A549 (cell line): ENCODE data around the gene DCTD. TPM values are rescaled to one million over a fixed set of nuclear protein-coding genes. Genes with fewer than 3 reads are reported as not detected.

ENCODE experiments used
- ATAC-seq, 2 experiments: fragments of 200-7000 bp in 1 of 2; fragments of >200 bp in 1 of 2; cut with Nextera tagmentation in 1 of 2; cut with Tn5 transposase in 1 of 2; 3 replicates each; pipeline versions ENCODE4 v1.8.0 to v1.9.1; 2018 to 2020; ENCODE audit warnings: mild to moderate bottlenecking in 1 of 2, moderate library complexity in 1 of 2
- CTCF ChIA-PET: fragments of 300-600 bp; sonication (Branson Sonifier 250); formaldehyde crosslinking; extraction: SDS; loops from one replicate; lab custom pipeline; 2021; ENCODE audit warnings: antibody characterized with exemption, inconsistent platforms; lab: Yijun Ruan, JAX
- POLR2A ChIA-PET: fragments of 350-600 bp; formaldehyde crosslinking; extraction: SDS; loops from one replicate; lab custom pipeline; 2021; ENCODE audit warnings: antibody characterized with exemption, inconsistent platforms; lab: Yijun Ruan, JAX
- DNase-seq, 2 experiments: peaks; one replicate each; pipeline versions ENCODE4 v3.0.0 to v3.0.0-alpha.2; 2011 to 2016; ENCODE audit warnings: low read depth in 1 of 2, low spot score in 1 of 2
- FAIRE-seq: peaks from 2 replicates; lab custom pipeline; 2011; peaks lifted over from hg19 to GRCh38; lab: Jason Lieb, UNC
- H3K27ac ChIP-seq, 2 experiments: fragments of >200 bp; sonication (Bioruptor Twin); formaldehyde crosslinking; 3 replicates each; pipeline ENCODE4 v1.5.1; 2016 to 2017
- H3K4me1 ChIP-seq: fragments of >200 bp; sonication (Bioruptor Twin); formaldehyde crosslinking; 3 replicates; pipeline ENCODE4 v1.6.1; 2016
- H3K4me2 ChIP-seq: fragments of >200 bp; sonication (Bioruptor Twin); formaldehyde crosslinking; 3 replicates; pipeline ENCODE4 v1.6.1; 2016
- H3K4me3 ChIP-seq: fragments of >200 bp; sonication (Bioruptor Twin); formaldehyde crosslinking; 3 replicates; pipeline ENCODE4 v1.5.1; 2016
- H3K9me3 ChIP-seq: fragments of >200 bp; sonication (Bioruptor Twin); formaldehyde crosslinking; 3 replicates; pipeline ENCODE4 v1.6.1; 2016
- CHD4 ChIP-seq: fragments of 200-600 bp; sonication (generic); IDR thresholded peaks from 2 replicates; pipeline ENCODE4 v1.6.1; 2016; ENCODE audit warnings: antibody characterized with exemption, mild to moderate bottlenecking, borderline replicate concordance
- CTCF ChIP-seq: fragments of >200 bp; sonication (Bioruptor Twin); formaldehyde crosslinking; IDR thresholded peaks from 3 replicates; pipeline ENCODE4 v1.5.1; 2016
- E2F6 ChIP-seq: IDR thresholded peaks from 2 replicates; pipeline ENCODE4 v1.6.1; 2012; ENCODE audit warnings: low read depth, borderline replicate concordance
- EHF ChIP-seq: fragments of 250-450 bp; sonication (Bioruptor Pico); IDR thresholded peaks from 2 replicates; pipeline ENCODE4 v1.5.0; 2020; ENCODE audit warnings: mild to moderate bottlenecking
- FOSB ChIP-seq: fragments of 250-450 bp; sonication (Bioruptor Pico); IDR thresholded peaks from 2 replicates; pipeline ENCODE4 v1.5.0; 2020; ENCODE audit warnings: mild to moderate bottlenecking, moderate library complexity
- HDAC2 ChIP-seq: fragments of 200-600 bp; sonication (generic); IDR thresholded peaks from 2 replicates; pipeline ENCODE4 v1.6.1; 2016
- HEYL ChIP-seq: fragments of 250-450 bp; sonication (Bioruptor Pico); IDR thresholded peaks from 2 replicates; pipeline ENCODE4 v1.8.0; 2021; ENCODE audit warnings: mild to moderate bottlenecking, moderate library complexity
- HOXB5 ChIP-seq: fragments of 250-450 bp; sonication (Bioruptor Pico); IDR thresholded peaks from 2 replicates; pipeline ENCODE4 v1.5.0; 2020; ENCODE audit warnings: mild to moderate bottlenecking, moderate library complexity
- JUN ChIP-seq, 2 experiments: fragments of >200 bp; sonication (Bioruptor Twin); formaldehyde crosslinking; IDR thresholded peaks; 2 replicates in 1 of 2; 3 replicates in 1 of 2; pipeline ENCODE4 v1.6.1; 2016 to 2017
- MYC ChIP-seq: IDR thresholded peaks from 2 replicates; pipeline ENCODE4 v1.6.1; 2012; ENCODE audit warnings: mild to moderate bottlenecking, inconsistent platforms, low read length, improper control_type of control experiment, borderline replicate concordance
- NFE2L2 ChIP-seq: fragments of 150-350 bp; conservative IDR thresholded peaks from 2 replicates; pipeline ENCODE4 v1.6.1; 2014; ENCODE audit warnings: low read length
- NR3C1 ChIP-seq: fragments of >200 bp; sonication (Bioruptor Twin); formaldehyde crosslinking; IDR thresholded peaks from 3 replicates; pipeline ENCODE4 v1.6.1; 2017
- RAD21 ChIP-seq, 2 experiments: fragments of >200 bp in 1 of 2; sonication (Bioruptor Twin) in 1 of 2; formaldehyde crosslinking in 1 of 2; IDR thresholded peaks in 1 of 2; conservative IDR thresholded peaks in 1 of 2; 2 replicates in 1 of 2; 3 replicates in 1 of 2; pipeline ENCODE4 v1.6.1; 2012 to 2018; ENCODE audit warnings: inconsistent platforms in 1 of 2
- RARB ChIP-seq: fragments of 250-450 bp; sonication (Bioruptor Pico); IDR thresholded peaks from 2 replicates; pipeline ENCODE4 v1.8.0; 2021; ENCODE audit warnings: mild to moderate bottlenecking, moderate library complexity
- RCOR1 ChIP-seq: fragments of 150-350 bp; IDR thresholded peaks from 2 replicates; pipeline ENCODE4 v1.6.1; 2014; ENCODE audit warnings: antibody characterized with exemption, low read length, low read depth
- SMC3 ChIP-seq: fragments of >200 bp; sonication (Bioruptor Twin); formaldehyde crosslinking; IDR thresholded peaks from 3 replicates; pipeline ENCODE4 v1.6.1; 2018; ENCODE audit warnings: inconsistent platforms
- SREBF2 ChIP-seq: fragments of 450-650 bp; IDR thresholded peaks from 2 replicates; pipeline ENCODE4 v1.6.1; 2014; ENCODE audit warnings: mild to moderate bottlenecking, moderate library complexity
- TP53 ChIP-seq: fragments of 250-450 bp; sonication (Bioruptor Pico); IDR thresholded peaks from 2 replicates; pipeline ENCODE4 v1.5.0; 2021; ENCODE audit warnings: mild to moderate bottlenecking, moderate library complexity
- USF2 ChIP-seq: fragments of 450-650 bp; IDR thresholded peaks from 2 replicates; pipeline ENCODE4 v1.6.1; 2014; ENCODE audit warnings: antibody characterized with exemption
- ZFP36 ChIP-seq: fragments of 450-650 bp; IDR thresholded peaks from 2 replicates; pipeline ENCODE4 v1.6.1; 2014; ENCODE audit warnings: borderline replicate concordance; ENCODE audit not compliant: partially characterized antibody
- WGBS: methylation state at CpG from one replicate; pipeline ENCODE4 v1.1.6; 2017; ENCODE audit errors: missing lambda C conversion rate; 5-methylcytosine and 5-hydroxymethylcytosine counted together
- polyA plus RNA-seq, 4 experiments: library from polyadenylated mRNA; depleted of rRNA in 3 of 4; stranded (reverse); fragments of >200 nt; fragmentation: RNase III in 1 of 4; extraction: RNeasy Plus Mini Kit Qiagen cat#74134 plus additional on column Dnase treatment in 1 of 4; gene quantifications; 2 replicates in 3 of 4; 3 replicates in 1 of 4; pipeline ENCODE4 v1.2.3, GENCODE V29; 2011 to 2017

DCTD gene
- polyA plus RNA-seq, 2 of the 4 experiments (the other 2 are of a cell fraction): 74.4 to 112 TPM

GRCh38 chr4:182922501-182923284, 5.5 kb upstream of the DCTD start:
- no peak overlapping the region for H3K27ac ChIP-seq
- CTCF ChIA-PET: interaction anchor here (0.6 to 6.7 kb wide), 4 partner anchors 9 to 480 kb away, joined by 3 to 41 read pairs (median 5); no protein-coding TSS in a partner anchor
- ATAC-seq: no peak

GRCh38 chr4:182921608-182922007, 4.4 kb upstream of the DCTD start:
- no peak for DNase-seq
- ATAC-seq: no peak
- no peak for FAIRE-seq
- Histone ChIP-seq H3K4me1 (0 out of 3 replicates have a peak, but pooled peaks cover 7% of the 10 kb centered on the region), H3K4me2 (no peak overlapping the region), H3K27ac (no peak overlapping the region)
- WGBS: 80% methylated on average over 4 of the region's 4 CpGs
- POLR2A ChIA-PET: no interaction called here
- CTCF ChIA-PET: interaction anchor here (1.1 to 2.1 kb wide), 2 partner anchors 10 to 341 kb away, joined by 3 to 7 read pairs; no protein-coding TSS in a partner anchor
- no peak for TF ChIP-seq NR3C1
- TF ChIP-seq, all 56 proteins: peak for 0
- Histone ChIP-seq H3K4me3 (no peak overlapping the region), H3K9me3 (no peaks in the 10 kb centered on the region)

More at GRCh38 chr4:182922501-182923284, 5.5 kb upstream of the DCTD start:
- H3K4me3 ChIP-seq: no peak overlapping the region
- DNase-seq (no peak), FAIRE-seq (no peak)
- H3K9me3 ChIP-seq: no peaks in the 10 kb centered on the region
- H3K4me1 ChIP-seq: 0 out of 3 replicates have a peak, but pooled peaks cover 7% of the 10 kb centered on the region
- no peak overlapping the region for H3K4me2 ChIP-seq
- no peak for TF ChIP-seq HDAC2
- no peak for TF ChIP-seq CTCF
- TF ChIP-seq JUN (IDR thresholded peaks at IDR 0.05): no peak
- TF ChIP-seq EHF: no peak
- TF ChIP-seq E2F6: no peak
- TF ChIP-seq HEYL: no peak
- no peak for TF ChIP-seq CHD4
- no peak for TF ChIP-seq TP53 (CRISPR knock-in tag)
- no peak for TF ChIP-seq FOSB (CRISPR knock-in tag)
- WGBS: 65% methylated on average over 13 of the region's 13 CpGs
- POLR2A ChIA-PET: no interaction called here

GRCh38 chr4:182920676-182921075, 3.5 kb upstream of the DCTD start:
- Histone ChIP-seq H3K4me2 (no peak overlapping the region), H3K4me3 (no peak overlapping the region), H3K9me3 (no peaks in the 10 kb centered on the region), H3K4me1 (peaks cover 13% of the 10 kb centered on the region; the same call in 2 of the 3 replicates), H3K27ac (no peak overlapping the region)
- POLR2A ChIA-PET: no interaction called here
- WGBS: 73% methylated on average over 4 of the region's 4 CpGs
- FAIRE-seq (no peak), DNase-seq (no peak)
- TF ChIP-seq RARB (CRISPR knock-in tag): no peak
- no peak for TF ChIP-seq HOXB5 (CRISPR knock-in tag)
- TF ChIP-seq RAD21 (conservative IDR thresholded peaks at IDR 0.05 in 1 of 2, IDR thresholded peaks at IDR 0.05 in 1 of 2): no peak
- no peak for TF ChIP-seq SREBF2
- no peak for TF ChIP-seq SMC3
- TF ChIP-seq JUN (IDR thresholded peaks at IDR 0.05): no peak
- no peak for TF ChIP-seq ZFP36
- TF ChIP-seq NFE2L2: no peak
- TF ChIP-seq, all 56 proteins: peak for 0
- no peak for ATAC-seq
- CTCF ChIA-PET: no interaction called here

GRCh38 chr4:182918791-182919302, 1.7 kb upstream of the DCTD start:
- ChIA-PET POLR2A (no interaction called here), CTCF (interaction anchor here (0.9 to 1.8 kb wide), 5 partner anchors 9 to 343 kb away, joined by 3 to 9 read pairs (median 4); no protein-coding TSS in a partner anchor)
- TF ChIP-seq RCOR1 (no peak), USF2 (no peak), MYC (no peak)
- H3K27ac ChIP-seq: no peak overlapping the region
- no peak for DNase-seq
- H3K9me3 ChIP-seq: no peaks in the 10 kb centered on the region
- H3K4me1 ChIP-seq: peaks cover 13% of the 10 kb centered on the region; the same call in 2 of the 3 replicates
- H3K4me2 ChIP-seq: no peak overlapping the region
- no peak overlapping the region for H3K4me3 ChIP-seq
- no peak for ATAC-seq
- no peak for FAIRE-seq
- WGBS: 97% methylated on average over 7 of the region's 7 CpGs
